Mesenchymal stem cell (in vitro differentiated cells and primary cell): ENCODE measurements around the gene F8A2.
"Not testable (repeated sequence)": the region's sequence is repeated elsewhere in the genome, so short reads cannot be mapped to it uniquely, and the experiment has no call there.

Source experiments
- DNase-seq: peaks from one replicate; pipeline ENCODE4 v3.0.0-alpha.2; 2013
- H2AFZ ChIP-seq: one replicate; pipeline ENCODE4 v1.6.1; 2013; ENCODE audit warnings: low read depth, mild to moderate bottlenecking, control low read depth, inconsistent platforms, low read length, moderate library complexity
- H2AK5ac ChIP-seq: 2 replicates; pipeline ENCODE4 v1.6.1; 2013; ENCODE audit warnings: low read length, moderate library complexity, mild to moderate bottlenecking, inconsistent platforms; ENCODE audit not compliant: severe bottlenecking
- H2BK120ac ChIP-seq: one replicate; pipeline ENCODE4 v1.6.1; 2013; ENCODE audit warnings: low read depth, mild to moderate bottlenecking, inconsistent platforms, low read length, moderate library complexity
- H2BK12ac ChIP-seq, 2 experiments: one replicate each; pipeline ENCODE4 v1.6.1; 2013; ENCODE audit warnings: inconsistent platforms in 2 of 2, low read length in 2 of 2, mild to moderate bottlenecking in 2 of 2, moderate library complexity in 2 of 2, control low read depth in 1 of 2
- H2BK15ac ChIP-seq: one replicate; pipeline ENCODE4 v1.6.1; 2013; ENCODE audit warnings: mild to moderate bottlenecking, low read depth, inconsistent platforms; ENCODE audit not compliant: poor library complexity, severe bottlenecking
- H2BK5ac ChIP-seq: 2 replicates; pipeline ENCODE4 v1.6.1; 2013; ENCODE audit warnings: low read depth, mild to moderate bottlenecking, low read length, control low read depth, inconsistent platforms; ENCODE audit not compliant: poor library complexity, severe bottlenecking
- H3K14ac ChIP-seq, 2 experiments: one replicate each; pipeline ENCODE4 v1.6.1; 2013; ENCODE audit warnings: inconsistent platforms in 2 of 2, low read length in 2 of 2, control low read depth in 1 of 2, mild to moderate bottlenecking in 1 of 2, moderate library complexity in 1 of 2
- H3K18ac ChIP-seq, 2 experiments: one replicate each; pipeline ENCODE4 v1.6.1; 2013; ENCODE audit warnings: inconsistent platforms in 2 of 2, low read length in 2 of 2, control low read depth in 1 of 2, low read depth in 1 of 2, mild to moderate bottlenecking in 1 of 2
- H3K23ac ChIP-seq, 2 experiments: one replicate each; pipeline ENCODE4 v1.6.1; 2013; ENCODE audit warnings: inconsistent platforms in 2 of 2, low read length in 2 of 2, mild to moderate bottlenecking in 2 of 2, moderate library complexity in 2 of 2, control low read depth in 1 of 2
- H3K27ac ChIP-seq: 2 replicates; pipeline ENCODE4 v1.5.1; 2013; ENCODE audit warnings: mild to moderate bottlenecking, moderate library complexity, low read length, control low read depth, inconsistent platforms; ENCODE audit not compliant: poor library complexity, severe bottlenecking
- H3K27me3 ChIP-seq, 2 experiments: 2 replicates each; pipeline versions ENCODE4 v1.6.1 to v1.7.0; 2013; ENCODE audit warnings: low read length in 2 of 2, mild to moderate bottlenecking in 2 of 2, moderate library complexity in 2 of 2, control low read depth in 1 of 2, inconsistent platforms in 1 of 2; ENCODE audit not compliant: control insufficient read depth in 1 of 2, insufficient read depth in 1 of 2
- H3K36me3 ChIP-seq, 2 experiments: 2 replicates each; pipeline versions ENCODE4 v1.6.1 to v1.7.0; 2013; ENCODE audit warnings: low read length in 2 of 2, control low read depth in 1 of 2, inconsistent platforms in 1 of 2, low read depth in 1 of 2, mild to moderate bottlenecking in 1 of 2; ENCODE audit not compliant: insufficient read depth in 2 of 2, control insufficient read depth in 1 of 2
- H3K4ac ChIP-seq, 2 experiments: one replicate each; pipeline ENCODE4 v1.6.1; 2013; ENCODE audit warnings: inconsistent platforms in 2 of 2, low read length in 2 of 2, mild to moderate bottlenecking in 2 of 2, moderate library complexity in 2 of 2, control low read depth in 1 of 2, low read depth in 1 of 2
- H3K4me1 ChIP-seq: 2 replicates; pipeline ENCODE4 v1.6.1; 2013; ENCODE audit warnings: low read depth, low read length, control low read depth; ENCODE audit not compliant: control insufficient read depth, insufficient read depth
- H3K4me2 ChIP-seq: 2 replicates; pipeline ENCODE4 v1.6.1; 2013; ENCODE audit warnings: low read length, mild to moderate bottlenecking, inconsistent platforms; ENCODE audit not compliant: poor library complexity, severe bottlenecking
- H3K4me3 ChIP-seq, 2 experiments: 2 replicates each; pipeline versions ENCODE4 v1.5.1 to v1.7.0; 2013; ENCODE audit warnings: low read length in 2 of 2, mild to moderate bottlenecking in 2 of 2, control low read depth in 1 of 2, low read depth in 1 of 2; ENCODE audit not compliant: insufficient read depth in 1 of 2
- H3K79me1 ChIP-seq: replicated peaks from 2 replicates; pipeline ENCODE4 v1.6.1; 2013; ENCODE audit warnings: mild to moderate bottlenecking, control low read depth, low read length, inconsistent platforms; ENCODE audit not compliant: poor library complexity, severe bottlenecking
- H3K9ac ChIP-seq: 2 replicates; pipeline ENCODE4 v1.7.0; 2013; ENCODE audit warnings: mild to moderate bottlenecking, low read length, moderate library complexity
- H3K9me3 ChIP-seq: 2 replicates; pipeline ENCODE4 v1.7.0; 2013; ENCODE audit warnings: mild to moderate bottlenecking, low read length; ENCODE audit not compliant: control insufficient read depth
- H4K8ac ChIP-seq: one replicate; pipeline ENCODE4 v1.6.1; 2013; ENCODE audit warnings: inconsistent platforms, mild to moderate bottlenecking, low read length, moderate library complexity
- H4K91ac ChIP-seq: one replicate; pipeline ENCODE4 v1.6.1; 2013; ENCODE audit warnings: mild to moderate bottlenecking, low read length, inconsistent platforms
- WGBS: methylation state at CpG from one replicate; pipeline ENCODE4 v1.1.7; 2013; ENCODE audit warnings: mixed read lengths; 5-methylcytosine and 5-hydroxymethylcytosine counted together

The F8A2 gene

GRCh38 chrX:155345689-155346088 lies 36.2 kb upstream of the F8A2 start:
- not testable (repeated sequence) for H3K23ac ChIP-seq, H2BK12ac ChIP-seq, H3K9ac ChIP-seq, H2BK15ac ChIP-seq, DNase-seq, H3K4me1 ChIP-seq, H3K4me3 ChIP-seq, H3K18ac ChIP-seq, H2AK5ac ChIP-seq, H3K4me2 ChIP-seq, H3K79me1 ChIP-seq, H4K8ac ChIP-seq, H3K27ac ChIP-seq, H2AFZ ChIP-seq, H3K14ac ChIP-seq, H3K9me3 ChIP-seq, H3K4ac ChIP-seq, H2BK5ac ChIP-seq, H3K36me3 ChIP-seq, H4K91ac ChIP-seq, H2BK120ac ChIP-seq, H3K27me3 ChIP-seq
- WGBS: no CpG with 5 or more reads among the region's 1 CpG

- not testable (repeated sequence) for H3K18ac ChIP-seq, H3K27me3 ChIP-seq, H3K4me1 ChIP-seq, H3K14ac ChIP-seq, H3K23ac ChIP-seq, H3K79me1 ChIP-seq, H3K4me3 ChIP-seq, H3K4ac ChIP-seq, H2BK12ac ChIP-seq, H3K36me3 ChIP-seq, H2AK5ac ChIP-seq, H3K9me3 ChIP-seq, H3K9ac ChIP-seq, H3K27ac ChIP-seq, H4K8ac ChIP-seq, H2BK120ac ChIP-seq, H3K4me2 ChIP-seq, H2AFZ ChIP-seq, H2BK5ac ChIP-seq, H4K91ac ChIP-seq, DNase-seq, H2BK15ac ChIP-seq
- WGBS: no CpG with 5 or more reads among the region's 4 CpGs
Observed at GRCh38 chrX:155349448-155349847, 32.4 kb upstream of the F8A2 start.

- H3K4me1 ChIP-seq, H4K91ac ChIP-seq, H3K4me2 ChIP-seq, H3K4ac ChIP-seq, H3K9me3 ChIP-seq, H2AK5ac ChIP-seq, H3K79me1 ChIP-seq, H2BK120ac ChIP-seq, H2BK5ac ChIP-seq, DNase-seq, H3K4me3 ChIP-seq, H4K8ac ChIP-seq, H3K18ac ChIP-seq, H2BK15ac ChIP-seq, H2BK12ac ChIP-seq, H3K14ac ChIP-seq, H3K27ac ChIP-seq, H3K27me3 ChIP-seq, H3K36me3 ChIP-seq, H2AFZ ChIP-seq, H3K9ac ChIP-seq, H3K23ac ChIP-seq: not testable (repeated sequence)
- no CpG with 5 or more reads among the region's 7 CpGs for WGBS
Observed at GRCh38 chrX:155363712-155364111, 18.2 kb upstream of the F8A2 start.

GRCh38 chrX:155373777-155374458 lies 8.0 kb upstream of the F8A2 start:
- not testable (repeated sequence) for H2BK120ac ChIP-seq, H2BK15ac ChIP-seq, H2AFZ ChIP-seq, H2BK5ac ChIP-seq, H3K36me3 ChIP-seq, H3K27ac ChIP-seq, H3K79me1 ChIP-seq, H4K8ac ChIP-seq, H2AK5ac ChIP-seq, H3K4me1 ChIP-seq, H3K27me3 ChIP-seq, H4K91ac ChIP-seq, H3K9me3 ChIP-seq, H3K23ac ChIP-seq, H3K4ac ChIP-seq, H3K9ac ChIP-seq, H3K14ac ChIP-seq, H3K18ac ChIP-seq, DNase-seq, H3K4me2 ChIP-seq, H2BK12ac ChIP-seq, H3K4me3 ChIP-seq
- WGBS: no CpG with 5 or more reads among the region's 9 CpGs
